HG03575 (cell line): Measurements from ENCODE around the gene PIP4K2C.
"Not testable (repeated sequence)": the region's sequence is repeated elsewhere in the genome, so short reads cannot be mapped to it uniquely, and the experiment has no call there.

ENCODE experiments used
- ATAC-seq: cut with Tn5 transposase; IDR thresholded peaks from one replicate; pipeline ENCODE4 v1.9.1; 2021; ENCODE audit not compliant: unreplicated experiment, insufficient number of reproducible peaks, low FRiP score; ENCODE audit errors: extremely low read depth

PIP4K2C gene

DNA sequence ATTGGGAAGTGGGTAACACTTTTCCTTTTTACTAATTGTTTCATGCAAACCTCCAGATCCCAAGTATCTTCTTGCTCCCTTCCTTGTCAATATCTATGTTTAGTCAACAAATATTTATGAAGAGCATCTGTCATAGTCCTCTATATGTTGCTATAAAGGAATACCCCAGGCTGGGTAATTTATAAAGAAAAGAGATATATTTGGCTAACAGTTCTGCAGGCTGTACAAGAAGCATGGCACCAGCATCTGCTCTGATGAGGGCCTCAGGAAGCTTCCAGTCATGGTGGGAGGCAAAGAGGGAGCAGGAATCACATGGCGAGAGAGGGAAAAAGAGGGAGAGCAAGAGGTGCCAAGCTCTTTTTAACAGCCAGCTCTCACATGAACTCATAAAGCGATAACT is 36.5 kb upstream of the PIP4K2C start:
- no peak for ATAC-seq

DNA sequence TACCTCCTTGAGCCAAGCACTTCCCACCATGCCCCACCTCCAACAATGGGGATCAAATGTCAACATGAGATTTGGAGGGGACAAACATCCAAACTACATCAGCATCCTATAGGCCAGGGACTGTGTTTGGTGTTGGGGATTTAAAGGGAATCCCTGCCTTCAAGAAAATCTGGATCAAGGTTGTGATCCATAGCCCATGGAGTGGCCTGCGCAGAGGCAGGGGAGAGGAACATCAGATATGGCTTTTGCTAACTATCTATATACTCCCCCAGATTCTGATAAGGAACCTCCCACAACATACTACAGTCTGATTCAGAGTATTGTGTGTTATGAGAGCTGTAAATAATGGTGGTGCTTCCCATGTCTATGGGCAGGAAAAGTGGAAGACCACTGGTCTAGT is 36.1 kb upstream of the PIP4K2C start:
- no peak for ATAC-seq

GRCh38 chr12:57558864-57559263 is 32.1 kb upstream of the PIP4K2C start:
- ATAC-seq = no peak

DNA sequence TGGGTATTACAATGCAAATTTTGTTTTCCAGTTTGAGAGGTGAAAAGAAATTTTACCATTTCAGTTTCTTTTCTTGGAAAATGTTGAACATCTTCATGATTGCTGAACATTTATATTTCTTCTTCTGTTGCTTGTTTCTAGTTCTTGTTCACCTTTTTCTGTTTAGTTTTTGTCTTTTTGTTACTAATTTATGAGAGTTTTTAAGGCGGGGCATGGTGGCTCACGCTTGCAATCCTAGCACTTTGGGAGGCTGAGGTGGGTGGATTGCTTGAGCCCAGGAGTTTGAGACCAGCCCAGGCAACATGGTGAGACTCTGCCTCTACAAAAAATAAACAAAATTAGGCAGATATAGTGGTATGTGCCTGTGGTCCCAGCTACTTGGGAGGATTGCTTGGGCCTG is 30.5 kb upstream of the PIP4K2C start:
- ATAC-seq = no peak

DNA sequence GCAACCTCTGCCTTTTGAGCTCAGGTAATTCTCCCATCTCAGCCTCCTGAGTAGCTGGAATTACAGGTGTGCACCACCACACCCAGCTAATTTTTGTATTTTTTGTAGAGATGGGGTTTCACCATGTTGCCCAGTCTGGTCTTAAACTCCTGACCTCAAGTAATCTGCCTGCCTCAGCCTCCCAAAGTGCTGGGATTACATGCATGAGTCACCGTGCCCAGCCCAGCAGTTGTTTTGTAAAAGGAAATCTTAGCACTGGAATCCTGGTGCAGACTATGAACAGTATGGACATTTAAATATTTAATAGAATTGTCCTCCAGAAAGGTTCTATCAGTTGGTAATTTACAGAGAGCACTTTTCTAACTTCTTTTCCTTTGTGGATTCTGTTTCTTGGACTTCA is 29.9 kb upstream of the PIP4K2C start:
- ATAC-seq = not testable (repeated sequence)

DNA sequence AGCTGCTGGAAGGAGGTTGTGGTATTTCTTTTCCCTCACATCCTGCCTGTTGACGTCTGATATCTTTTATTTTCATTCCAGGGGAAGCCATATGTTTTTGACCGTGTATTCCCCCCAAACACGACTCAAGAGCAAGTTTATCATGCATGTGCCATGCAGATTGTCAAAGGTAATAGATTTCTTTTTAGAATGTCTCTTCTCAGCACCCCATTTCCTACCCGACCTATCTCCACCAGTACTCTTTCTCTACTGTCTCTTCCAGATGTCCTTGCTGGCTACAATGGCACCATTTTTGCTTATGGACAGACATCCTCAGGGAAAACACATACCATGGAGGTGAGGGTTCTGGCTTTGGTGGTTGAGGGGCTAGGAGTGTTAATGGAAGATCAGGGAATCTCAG is 27.6 kb upstream of the PIP4K2C start:
- ATAC-seq = no peak

GRCh38 chr12:57564178-57564740 is 26.7 kb upstream of the PIP4K2C start:
- no peak for ATAC-seq

DNA sequence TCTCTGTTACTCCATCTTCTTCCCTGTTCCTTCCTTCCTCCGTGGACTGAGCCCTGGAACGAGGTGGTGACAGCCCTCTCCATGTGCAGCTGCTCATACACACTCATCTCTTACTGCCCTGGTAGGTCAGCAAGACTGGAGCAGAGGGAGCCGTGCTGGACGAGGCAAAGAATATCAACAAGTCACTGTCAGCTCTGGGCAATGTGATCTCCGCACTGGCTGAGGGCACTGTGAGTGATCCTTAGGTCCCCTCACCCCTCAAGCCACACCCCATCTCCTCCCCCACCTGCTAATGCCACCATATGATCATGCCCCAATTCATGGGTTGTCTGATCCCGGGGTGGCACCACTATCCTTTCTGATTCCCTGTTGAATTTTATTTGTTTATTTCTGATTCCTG is 22.2 kb upstream of the PIP4K2C start:
- no peak for ATAC-seq

GRCh38 chr12:57569858-57570257 is 21.1 kb upstream of the PIP4K2C start:
- no peak for ATAC-seq

- ATAC-seq = not testable (repeated sequence)
These were observed 20.6 kb upstream of the PIP4K2C start for GRCh38 chr12:57570438-57570837.

- no peak for ATAC-seq
These were observed 18.8 kb upstream of the PIP4K2C start for GRCh38 chr12:57571926-57572762.

GRCh38 chr12:57574795-57575194 is 16.2 kb upstream of the PIP4K2C start:
- no peak for ATAC-seq

DNA sequence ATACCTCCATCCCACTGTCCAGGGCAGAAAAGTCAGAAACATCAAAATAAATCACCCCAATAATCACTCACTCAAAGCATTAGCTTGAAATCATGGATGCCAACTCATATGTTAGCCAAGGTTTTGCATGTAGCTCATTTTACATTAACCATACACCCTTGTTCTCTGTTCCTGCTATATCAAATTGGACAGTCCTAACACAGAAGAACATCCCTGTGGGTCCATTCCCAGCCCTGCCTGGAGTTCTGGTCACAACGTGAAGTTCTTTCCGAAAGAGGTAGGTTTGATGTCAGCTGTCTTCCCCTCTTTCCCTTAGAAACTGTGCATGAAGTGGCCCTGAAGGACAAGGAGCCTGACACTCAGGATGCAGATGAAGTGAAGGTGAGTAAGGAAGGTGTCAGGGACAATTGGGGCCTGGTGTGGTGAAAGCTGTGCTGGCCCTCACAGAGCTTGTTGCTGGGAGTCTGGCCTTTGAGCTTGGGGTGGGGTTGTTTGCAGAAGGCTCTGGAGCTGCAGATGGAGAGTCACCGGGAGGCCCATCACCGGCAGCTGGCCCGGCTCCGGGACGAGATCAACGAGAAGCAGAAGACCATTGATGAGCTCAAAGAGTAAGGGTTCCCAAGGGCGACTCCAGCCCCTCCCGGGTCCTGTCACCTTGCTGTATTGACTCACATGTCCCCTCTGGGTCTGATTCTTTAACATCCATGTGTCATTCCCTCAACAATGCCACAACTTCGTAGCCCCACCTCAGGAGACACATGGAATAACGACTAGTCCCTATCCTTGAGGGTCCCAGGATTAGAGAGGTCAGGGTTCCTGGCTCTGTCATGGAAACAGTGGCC is 15.0 kb upstream of the PIP4K2C start:
- no peak for ATAC-seq

DNA sequence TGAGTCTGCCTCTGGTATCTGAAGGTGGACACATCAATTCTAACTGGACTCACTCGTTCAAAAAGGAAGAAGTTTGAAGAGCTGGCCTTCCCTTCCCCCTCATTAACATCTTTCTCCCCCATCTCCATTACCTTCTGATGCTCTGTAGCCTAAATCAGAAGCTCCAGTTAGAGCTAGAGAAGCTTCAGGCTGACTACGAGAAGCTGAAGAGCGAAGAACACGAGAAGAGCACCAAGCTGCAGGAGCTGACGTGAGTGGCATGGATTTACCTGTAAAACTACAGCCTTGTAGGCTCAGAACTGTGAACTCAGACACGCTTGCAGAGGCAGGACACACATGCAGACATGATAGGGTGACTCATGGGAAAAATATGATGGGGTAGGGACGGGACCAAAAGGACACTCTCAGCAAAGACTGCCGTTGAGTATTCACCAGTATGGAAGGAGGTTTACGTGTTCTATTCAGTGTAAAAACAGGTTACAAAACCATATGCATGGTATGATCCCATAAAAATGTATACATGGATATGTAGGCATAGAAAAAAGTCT is 14.3 kb upstream of the PIP4K2C start:
- no peak for ATAC-seq

DNA sequence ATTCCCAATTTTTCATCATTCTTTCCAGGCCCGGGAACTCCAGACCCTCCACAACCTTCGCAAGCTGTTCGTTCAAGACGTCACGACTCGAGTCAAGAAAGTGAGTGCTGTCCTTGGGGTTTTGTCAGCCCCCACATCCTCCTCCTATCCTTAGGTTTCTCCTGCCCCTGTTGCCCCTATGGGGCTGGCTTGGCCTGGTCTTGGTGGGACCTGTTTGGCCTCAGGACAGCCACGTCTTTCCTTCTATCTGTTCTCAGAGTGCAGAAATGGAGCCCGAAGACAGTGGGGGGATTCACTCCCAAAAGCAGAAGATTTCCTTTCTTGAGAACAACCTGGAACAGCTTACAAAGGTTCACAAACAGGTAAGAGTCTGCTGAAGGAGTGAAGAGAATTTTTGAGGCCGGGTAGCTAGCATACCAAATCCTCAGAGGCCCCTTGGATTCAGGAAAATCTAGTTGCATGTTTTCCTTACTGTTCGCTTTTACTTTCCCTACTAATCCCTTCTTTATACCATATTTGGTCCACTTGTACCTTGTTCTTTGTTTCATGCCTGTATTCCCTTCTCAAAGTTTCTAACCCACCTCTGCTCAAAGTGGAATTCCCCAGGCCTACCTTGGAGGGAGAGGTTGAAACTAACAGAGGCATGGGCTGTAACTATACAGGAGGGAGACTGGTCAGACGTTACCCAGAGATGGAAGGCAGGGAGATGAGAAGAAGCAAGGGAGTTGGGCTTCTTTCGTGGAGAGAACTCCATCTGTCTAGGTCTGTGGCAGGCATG is 12.8 kb upstream of the PIP4K2C start:
- no peak for ATAC-seq

DNA sequence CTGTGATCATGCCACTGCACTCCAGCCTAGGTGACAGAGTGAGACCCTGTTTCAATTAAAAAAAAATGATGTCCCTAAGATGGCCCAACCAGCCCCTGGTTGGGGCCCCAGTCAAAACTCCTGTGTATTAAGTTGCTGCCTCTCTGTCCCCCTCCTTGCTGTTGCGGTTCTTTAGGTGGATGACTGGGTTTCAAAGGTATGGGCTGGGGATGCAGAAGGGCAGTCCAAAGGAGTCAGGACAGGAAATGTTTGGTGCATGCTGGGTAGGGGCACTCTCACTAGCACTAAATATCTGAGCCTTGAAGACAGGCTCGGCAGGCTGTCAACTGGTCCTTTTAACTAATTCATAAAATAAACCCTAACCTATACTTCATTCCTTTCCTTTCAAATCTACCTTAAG is 12.0 kb upstream of the PIP4K2C start:
- ATAC-seq = no peak

DNA sequence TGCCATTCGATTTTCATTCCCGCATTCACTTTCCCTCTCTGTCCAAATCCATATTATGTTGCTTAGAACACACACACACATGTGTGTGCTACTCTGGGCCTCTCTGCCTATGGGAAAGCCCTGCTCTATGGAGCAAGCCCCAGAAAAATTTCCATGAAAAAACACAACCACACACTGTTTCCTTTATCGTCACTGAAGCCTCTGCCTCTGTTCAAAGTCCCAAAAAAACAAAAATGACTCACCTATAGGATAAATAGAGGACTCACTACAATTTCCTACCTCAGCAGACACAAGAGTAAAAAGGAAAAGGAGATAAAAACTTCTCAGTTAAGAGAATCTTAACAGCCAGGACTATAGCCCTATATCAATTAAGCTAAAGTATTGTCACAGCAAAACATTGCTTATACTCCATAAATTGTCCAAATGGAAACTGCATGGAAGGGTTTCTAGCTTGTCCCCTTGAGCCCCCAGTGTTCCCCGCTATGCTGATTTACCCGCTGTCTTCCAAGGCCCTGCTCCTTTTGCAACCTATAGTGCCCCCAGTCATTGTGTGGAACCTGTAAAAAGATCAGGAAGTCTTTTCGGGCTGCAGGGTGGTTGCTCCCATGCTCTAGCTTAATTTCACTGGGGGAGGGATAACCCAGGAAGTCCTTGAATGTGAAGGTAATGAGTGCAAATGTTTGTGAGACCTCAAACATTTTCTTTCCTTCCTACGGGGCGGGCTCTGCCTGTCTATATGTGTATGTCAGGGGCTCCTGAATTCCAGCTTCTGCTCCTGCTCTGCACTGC is 11.1 kb upstream of the PIP4K2C start:
- ATAC-seq = no peak

- ATAC-seq = no peak
These were observed 10.6 kb upstream of the PIP4K2C start for GRCh38 chr12:57580466-57580795.
